HepG2 (cell line): ENCODE data around the gene LARP1.

ENCODE experiments used
- BRCA1 ChIP-seq: sonication (generic); formaldehyde crosslinking; IDR thresholded peaks from 2 replicates; pipeline ENCODE4 v1.4.0; 2020; ENCODE audit warnings: missing genetic modification reagents
- CEBPB ChIP-seq: IDR thresholded peaks from 2 replicates; pipeline ENCODE4 v1.6.1; 2011; ENCODE audit warnings: low read depth, low read length, improper control_type of control experiment, borderline replicate concordance
- CEBPG ChIP-seq: IDR thresholded peaks from 2 replicates; pipeline ENCODE4 v1.6.1; 2016
- SRSF9 ChIP-seq: fragments of 200-400 bp; formaldehyde crosslinking; IDR thresholded peaks from 2 replicates; pipeline ENCODE4 v1.6.1; 2018; ENCODE audit warnings: borderline replicate concordance, mild to moderate bottlenecking, low read depth, low read length; ENCODE audit not compliant: insufficient read depth, poor library complexity, severe bottlenecking
- ZNF234 ChIP-seq: sonication (generic); formaldehyde crosslinking; conservative IDR thresholded peaks from 2 replicates; pipeline ENCODE4 v1.5.1; 2020; ENCODE audit warnings: mild to moderate bottlenecking, missing genetic modification reagents
- ZNF850 ChIP-seq: sonication (generic); formaldehyde crosslinking; conservative IDR thresholded peaks from 2 replicates; pipeline ENCODE4 v1.9.0; 2021; ENCODE audit warnings: mild to moderate bottlenecking, missing genetic modification reagents
- TF ChIP-seq, protein P1 (sequence below): sonication (generic); formaldehyde crosslinking; IDR thresholded peaks from 2 replicates; pipeline ENCODE4 v1.5.1; 2020; ENCODE audit warnings: missing genetic modification reagents, mild to moderate bottlenecking, borderline replicate concordance
- TF ChIP-seq, protein P2 (sequence below): sonication (generic); formaldehyde crosslinking; IDR thresholded peaks from 2 replicates; pipeline ENCODE4 v1.5.0; 2020; ENCODE audit warnings: mild to moderate bottlenecking, missing genetic modification reagents, moderate library complexity

DNA sequence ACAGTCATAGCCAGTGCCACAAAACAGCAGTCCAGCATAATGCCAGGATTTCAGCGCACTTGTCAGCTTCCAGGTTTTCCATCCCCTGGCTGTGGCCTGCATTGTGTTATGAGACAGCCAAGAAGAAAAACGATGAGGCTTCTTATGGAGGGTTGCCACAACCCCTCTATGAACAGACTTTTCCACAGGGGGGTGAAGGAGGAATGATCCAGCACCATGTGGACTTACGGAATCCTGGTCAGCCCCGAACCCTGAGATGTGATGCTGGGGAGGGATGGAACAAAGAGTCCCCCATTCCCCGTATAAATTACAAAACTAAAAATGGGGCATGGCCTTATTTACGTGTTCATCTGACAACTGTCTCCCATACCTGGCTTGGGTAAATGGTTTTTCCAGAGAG lies 62.6 kb downstream of the LARP1 start:
- TF ChIP-seq ZNF850 (CRISPR knock-in tag) (no peak), CEBPG (CRISPR knock-in tag) (no peak), ZNF234 (no peak), SRSF9 (no peak), CEBPB (no peak), BRCA1 (no peak)
- TF ChIP-seq, protein P1, sequence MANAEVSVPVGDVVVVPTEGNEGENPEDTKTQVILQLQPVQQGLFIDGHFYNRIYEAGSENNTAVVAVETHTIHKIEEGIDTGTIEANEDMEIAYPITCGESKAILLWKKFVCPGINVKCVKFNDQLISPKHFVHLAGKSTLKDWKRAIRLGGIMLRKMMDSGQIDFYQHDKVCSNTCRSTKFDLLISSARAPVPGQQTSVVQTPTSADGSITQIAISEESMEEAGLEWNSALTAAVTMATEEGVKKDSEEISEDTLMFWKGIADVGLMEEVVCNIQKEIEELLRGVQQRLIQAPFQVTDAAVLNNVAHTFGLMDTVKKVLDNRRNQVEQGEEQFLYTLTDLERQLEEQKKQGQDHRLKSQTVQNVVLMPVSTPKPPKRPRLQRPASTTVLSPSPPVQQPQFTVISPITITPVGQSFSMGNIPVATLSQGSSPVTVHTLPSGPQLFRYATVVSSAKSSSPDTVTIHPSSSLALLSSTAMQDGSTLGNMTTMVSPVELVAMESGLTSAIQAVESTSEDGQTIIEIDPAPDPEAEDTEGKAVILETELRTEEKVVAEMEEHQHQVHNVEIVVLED (CRISPR knock-in tag), result no peak
- TF ChIP-seq, protein P2, sequence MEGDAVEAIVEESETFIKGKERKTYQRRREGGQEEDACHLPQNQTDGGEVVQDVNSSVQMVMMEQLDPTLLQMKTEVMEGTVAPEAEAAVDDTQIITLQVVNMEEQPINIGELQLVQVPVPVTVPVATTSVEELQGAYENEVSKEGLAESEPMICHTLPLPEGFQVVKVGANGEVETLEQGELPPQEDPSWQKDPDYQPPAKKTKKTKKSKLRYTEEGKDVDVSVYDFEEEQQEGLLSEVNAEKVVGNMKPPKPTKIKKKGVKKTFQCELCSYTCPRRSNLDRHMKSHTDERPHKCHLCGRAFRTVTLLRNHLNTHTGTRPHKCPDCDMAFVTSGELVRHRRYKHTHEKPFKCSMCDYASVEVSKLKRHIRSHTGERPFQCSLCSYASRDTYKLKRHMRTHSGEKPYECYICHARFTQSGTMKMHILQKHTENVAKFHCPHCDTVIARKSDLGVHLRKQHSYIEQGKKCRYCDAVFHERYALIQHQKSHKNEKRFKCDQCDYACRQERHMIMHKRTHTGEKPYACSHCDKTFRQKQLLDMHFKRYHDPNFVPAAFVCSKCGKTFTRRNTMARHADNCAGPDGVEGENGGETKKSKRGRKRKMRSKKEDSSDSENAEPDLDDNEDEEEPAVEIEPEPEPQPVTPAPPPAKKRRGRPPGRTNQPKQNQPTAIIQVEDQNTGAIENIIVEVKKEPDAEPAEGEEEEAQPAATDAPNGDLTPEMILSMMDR, result no peak
